Stimulated activated naive CD8-positive, alpha-beta T cell treated with anti-CD3 and anti-CD28 coated beads, Interleukin-15, Interleukin-2, amounts not matched to agents 100 ng/mL and 50 ng/mL, for 24 hours (primary cell): ENCODE data around the gene JAG2.

Source experiments
- H3K27ac Mint-ChIP-seq: one replicate; pipeline ENCODE4 v1.8.0; 2021; ENCODE audit warnings: mild to moderate bottlenecking, mixed read lengths
- H3K27me3 Mint-ChIP-seq: one replicate; pipeline ENCODE4 v1.8.0; 2021; ENCODE audit warnings: mixed read lengths
- H3K36me3 Mint-ChIP-seq: one replicate; pipeline ENCODE4 v1.8.0; 2021; ENCODE audit warnings: low read depth, mixed read lengths
- H3K4me1 Mint-ChIP-seq: one replicate; pipeline ENCODE4 v1.8.0; 2021; ENCODE audit warnings: low read depth, mixed read lengths
- H3K4me3 Mint-ChIP-seq: one replicate; pipeline ENCODE4 v1.8.0; 2021; ENCODE audit warnings: mild to moderate bottlenecking, mixed read lengths
- H3K9me3 Mint-ChIP-seq: one replicate; pipeline ENCODE4 v1.8.0; 2021; ENCODE audit warnings: mixed read lengths

The JAG2 gene

GRCh38 chr14:105147671-105148603, 20.6 kb downstream of the JAG2 start:
- Mint-ChIP-seq H3K9me3 (no peaks in the 10 kb centered on the region), H3K27me3 (no peaks in the 10 kb centered on the region), H3K27ac (no peak overlapping the region), H3K4me1 (no peaks in the 10 kb centered on the region), H3K36me3 (no peaks in the 10 kb centered on the region), H3K4me3 (no peak overlapping the region)

GRCh38 chr14:105146976-105147635, 21.5 kb downstream of the JAG2 start:
- no peaks in the 10 kb centered on the region for H3K36me3 Mint-ChIP-seq
- H3K27ac Mint-ChIP-seq: no peak overlapping the region
- H3K9me3 Mint-ChIP-seq: no peaks in the 10 kb centered on the region
- no peaks in the 10 kb centered on the region for H3K27me3 Mint-ChIP-seq
- no peaks in the 10 kb centered on the region for H3K4me1 Mint-ChIP-seq
- H3K4me3 Mint-ChIP-seq: no peak overlapping the region

GRCh38 chr14:105146181-105146975, 22.2 kb downstream of the JAG2 start:
- Mint-ChIP-seq H3K27ac (no peak overlapping the region), H3K36me3 (no peaks in the 10 kb centered on the region)

GRCh38 chr14:105145381-105146180, 23.0 kb downstream of the JAG2 start:
- no peaks in the 10 kb centered on the region for H3K36me3 Mint-ChIP-seq
- no peaks in the 10 kb centered on the region for H3K9me3 Mint-ChIP-seq
- H3K4me1 Mint-ChIP-seq: no peaks in the 10 kb centered on the region
- H3K27ac Mint-ChIP-seq: no peak overlapping the region
- no peaks in the 10 kb centered on the region for H3K27me3 Mint-ChIP-seq
- H3K4me3 Mint-ChIP-seq: no peak overlapping the region

More at GRCh38 chr14:105146181-105146975, 22.2 kb downstream of the JAG2 start:
- H3K9me3 Mint-ChIP-seq: no peaks in the 10 kb centered on the region
- H3K27me3 Mint-ChIP-seq: no peaks in the 10 kb centered on the region
- H3K4me1 Mint-ChIP-seq: no peaks in the 10 kb centered on the region
- H3K4me3 Mint-ChIP-seq: no peak overlapping the region

- Mint-ChIP-seq H3K4me1 (no peaks in the 10 kb centered on the region), H3K4me3 (no peak overlapping the region), H3K27ac (no peak overlapping the region), H3K36me3 (no peaks in the 10 kb centered on the region), H3K27me3 (no peaks in the 10 kb centered on the region), H3K9me3 (no peaks in the 10 kb centered on the region)
Measured at GRCh38 chr14:105144666-105145380, 23.8 kb downstream of the JAG2 start.

GRCh38 chr14:105144026-105144665, 24.4 kb downstream of the JAG2 start:
- Mint-ChIP-seq H3K4me1 (no peaks in the 10 kb centered on the region), H3K36me3 (no peaks in the 10 kb centered on the region), H3K27me3 (no peaks in the 10 kb centered on the region), H3K4me3 (no peak overlapping the region), H3K9me3 (no peaks in the 10 kb centered on the region), H3K27ac (no peak overlapping the region)

GRCh38 chr14:105143451-105144025, 25.0 kb downstream of the JAG2 start:
- Mint-ChIP-seq H3K27me3 (no peaks in the 10 kb centered on the region), H3K9me3 (no peaks in the 10 kb centered on the region), H3K4me3 (no peak overlapping the region)

GRCh38 chr14:105142651-105143450, 25.7 kb downstream of the JAG2 start:
- no peak overlapping the region for H3K27ac Mint-ChIP-seq
- no peaks in the 10 kb centered on the region for H3K27me3 Mint-ChIP-seq
- H3K36me3 Mint-ChIP-seq: no peaks in the 10 kb centered on the region
- H3K4me3 Mint-ChIP-seq: no peak overlapping the region
- no peaks in the 10 kb centered on the region for H3K4me1 Mint-ChIP-seq
- no peaks in the 10 kb centered on the region for H3K9me3 Mint-ChIP-seq

More at GRCh38 chr14:105143451-105144025, 25.0 kb downstream of the JAG2 start:
- H3K27ac Mint-ChIP-seq: no peak overlapping the region
- no peaks in the 10 kb centered on the region for H3K4me1 Mint-ChIP-seq
- H3K36me3 Mint-ChIP-seq: no peaks in the 10 kb centered on the region

- no peak overlapping the region for H3K4me3 Mint-ChIP-seq
- no peaks in the 10 kb centered on the region for H3K4me1 Mint-ChIP-seq
- no peak overlapping the region for H3K27ac Mint-ChIP-seq
- H3K27me3 Mint-ChIP-seq: no peaks in the 10 kb centered on the region
- no peaks in the 10 kb centered on the region for H3K9me3 Mint-ChIP-seq
- no peaks in the 10 kb centered on the region for H3K36me3 Mint-ChIP-seq
Measured at GRCh38 chr14:105141486-105142281, 26.9 kb downstream of the JAG2 start.

GRCh38 chr14:105141026-105141425, 27.6 kb downstream of the JAG2 start:
- no peaks in the 10 kb centered on the region for H3K4me1 Mint-ChIP-seq
- H3K4me3 Mint-ChIP-seq: no peak overlapping the region
- no peaks in the 10 kb centered on the region for H3K9me3 Mint-ChIP-seq
- no peak overlapping the region for H3K27ac Mint-ChIP-seq
- no peaks in the 10 kb centered on the region for H3K36me3 Mint-ChIP-seq
- no peaks in the 10 kb centered on the region for H3K27me3 Mint-ChIP-seq

- H3K36me3 Mint-ChIP-seq: no peaks in the 10 kb centered on the region
- no peak overlapping the region for H3K4me3 Mint-ChIP-seq
- H3K4me1 Mint-ChIP-seq: no peaks in the 10 kb centered on the region
- no peak overlapping the region for H3K27ac Mint-ChIP-seq
- H3K27me3 Mint-ChIP-seq: no peaks in the 10 kb centered on the region
- H3K9me3 Mint-ChIP-seq: no peaks in the 10 kb centered on the region
Measured at GRCh38 chr14:105140581-105140980, 28.0 kb downstream of the JAG2 start.

- Mint-ChIP-seq H3K36me3 (no peaks in the 10 kb centered on the region), H3K4me1 (no peaks in the 10 kb centered on the region), H3K27ac (no peak overlapping the region), H3K9me3 (no peaks in the 10 kb centered on the region), H3K4me3 (no peak overlapping the region), H3K27me3 (no peaks in the 10 kb centered on the region)
Measured at GRCh38 chr14:105139831-105140239, 28.7 kb downstream of the JAG2 start.
